Coronary artery (tissue), 2 donors: ENCODE measurements around the gene FASTKD1.

Experiments
- DNase-seq: peaks from one replicate; pipeline ENCODE4 v3.0.0-alpha.2; 2017; ENCODE audit warnings: low spot score
- H3K27ac ChIP-seq, 2 donors: fragments of 200-600 bp; sonication (generic); one replicate each; pipeline ENCODE4 v1.5.1; 2016 to 2019
- H3K4me3 ChIP-seq: fragments of 200-600 bp; sonication (generic); 2 replicates; pipeline ENCODE4 v1.5.1; 2016; ENCODE audit warnings: mild to moderate bottlenecking, moderate library complexity
- CTCF ChIP-seq: fragments of 200-600 bp; sonication (generic); IDR thresholded peaks from one replicate; pipeline ENCODE4 v1.5.1; 2019; ENCODE audit warnings: antibody characterized with exemption

Gene FASTKD1

GRCh38 chr2:169480079-169480465, 93.6 kb downstream of the FASTKD1 start:
- peak overlapping the region; percentile 81 for H3K4me3 ChIP-seq
- TF ChIP-seq CTCF, result no peak
- peak overlapping the region in 1 of 2 donors; percentile 82 for H3K27ac ChIP-seq
- DNase-seq, result no peak
